Activated naive CD8-positive, alpha-beta T cell treated with anti-CD3 and anti-CD28 coated beads, Interleukin-2, amount 50 U/mL, for 24 hours (primary cell): Measurements from ENCODE around the gene SPRR3.
"Not testable (repeated sequence)": the region's sequence is repeated elsewhere in the genome, so short reads cannot be mapped to it uniquely, and the experiment has no call there.

Experiments used
- ATAC-seq: fragments of 150-1000 bp; cut with Tn5 transposase; one replicate; pipeline ENCODE4 v1.10.0; 2021
- DNase-seq: peaks from one replicate; pipeline ENCODE4 v3.0.0; 2021
- H3K27ac Mint-ChIP-seq: one replicate; pipeline ENCODE4 v1.8.0; 2021; ENCODE audit warnings: mild to moderate bottlenecking, mixed read lengths
- H3K27me3 Mint-ChIP-seq: one replicate; pipeline ENCODE4 v1.8.0; 2021; ENCODE audit warnings: mixed read lengths
- H3K36me3 Mint-ChIP-seq: one replicate; pipeline ENCODE4 v1.8.0; 2021; ENCODE audit warnings: low read depth, mixed read lengths
- H3K4me1 Mint-ChIP-seq: one replicate; pipeline ENCODE4 v1.8.0; 2021; ENCODE audit warnings: mixed read lengths
- H3K4me3 Mint-ChIP-seq: one replicate; pipeline ENCODE4 v1.8.0; 2021; ENCODE audit warnings: mild to moderate bottlenecking, moderate library complexity, mixed read lengths
- H3K9me3 Mint-ChIP-seq: one replicate; pipeline ENCODE4 v1.8.0; 2021; ENCODE audit warnings: mixed read lengths

The SPRR3 gene

GRCh38 chr1:153000294-153000693 lies 1.3 kb upstream of the SPRR3 start:
- DNase-seq = no peak
- Mint-ChIP-seq H3K9me3 (peaks cover 4% of the 10 kb centered on the region), H3K27ac (no peak overlapping the region), H3K36me3 (no peaks in the 10 kb centered on the region), H3K27me3 (peaks cover 16% of the 10 kb centered on the region), H3K4me3 (no peak overlapping the region), H3K4me1 (no peaks in the 10 kb centered on the region)
- no peak for ATAC-seq

- DNase-seq, ATAC-seq, H3K4me3 Mint-ChIP-seq, H3K36me3 Mint-ChIP-seq, H3K9me3 Mint-ChIP-seq, H3K4me1 Mint-ChIP-seq, H3K27ac Mint-ChIP-seq: not testable (repeated sequence)
- peaks cover 14% of the 10 kb centered on the region for H3K27me3 Mint-ChIP-seq
Observed at GRCh38 chr1:153011235-153011758, 9.7 kb downstream of the SPRR3 start.

- not testable (repeated sequence) for H3K9me3 Mint-ChIP-seq, DNase-seq, H3K36me3 Mint-ChIP-seq, H3K27ac Mint-ChIP-seq, H3K4me1 Mint-ChIP-seq, ATAC-seq, H3K4me3 Mint-ChIP-seq
- peaks cover 21% of the 10 kb centered on the region for H3K27me3 Mint-ChIP-seq
Observed at GRCh38 chr1:153021829-153022228, 20.3 kb downstream of the SPRR3 start.

GRCh38 chr1:153022340-153022739 lies 20.8 kb downstream of the SPRR3 start:
- H3K27ac Mint-ChIP-seq, DNase-seq, H3K4me1 Mint-ChIP-seq, H3K9me3 Mint-ChIP-seq, H3K4me3 Mint-ChIP-seq, ATAC-seq, H3K36me3 Mint-ChIP-seq: not testable (repeated sequence)
- H3K27me3 Mint-ChIP-seq = peaks cover 23% of the 10 kb centered on the region

GRCh38 chr1:153023109-153023508 lies 21.6 kb downstream of the SPRR3 start:
- no peak for DNase-seq

GRCh38 chr1:153024413-153024812 lies 22.9 kb downstream of the SPRR3 start:
- H3K4me1 Mint-ChIP-seq = no peaks in the 10 kb centered on the region
- DNase-seq (no peak), ATAC-seq (no peak)
- peaks cover 19% of the 10 kb centered on the region for H3K27me3 Mint-ChIP-seq
- H3K27ac Mint-ChIP-seq = no peak overlapping the region
- no peak overlapping the region for H3K4me3 Mint-ChIP-seq
- H3K9me3 Mint-ChIP-seq = peaks cover 3% of the 10 kb centered on the region
- no peaks in the 10 kb centered on the region for H3K36me3 Mint-ChIP-seq

More at GRCh38 chr1:153023109-153023508, 21.6 kb downstream of the SPRR3 start:
- H3K27me3 Mint-ChIP-seq = peaks cover 25% of the 10 kb centered on the region
- no peaks in the 10 kb centered on the region for H3K36me3 Mint-ChIP-seq
- peaks cover 2% of the 10 kb centered on the region for H3K9me3 Mint-ChIP-seq
- ATAC-seq = no peak
- H3K4me3 Mint-ChIP-seq = no peak overlapping the region
- no peak overlapping the region for H3K27ac Mint-ChIP-seq
- no peaks in the 10 kb centered on the region for H3K4me1 Mint-ChIP-seq

- Mint-ChIP-seq H3K27me3 (peaks cover 16% of the 10 kb centered on the region), H3K27ac (no peak overlapping the region)
- no peak for ATAC-seq
Observed at GRCh38 chr1:153025797-153026196, 24.2 kb downstream of the SPRR3 start.

GRCh38 chr1:153028766-153029165 lies 27.2 kb downstream of the SPRR3 start:
- Mint-ChIP-seq H3K27me3 (peaks cover 16% of the 10 kb centered on the region), H3K27ac (no peak overlapping the region), H3K4me1 (no peaks in the 10 kb centered on the region), H3K9me3 (peaks cover 3% of the 10 kb centered on the region), H3K36me3 (no peaks in the 10 kb centered on the region), H3K4me3 (no peak overlapping the region)
- DNase-seq (no peak), ATAC-seq (no peak)

More at GRCh38 chr1:153025797-153026196, 24.2 kb downstream of the SPRR3 start:
- DNase-seq = no peak
- Mint-ChIP-seq H3K4me3 (no peak overlapping the region), H3K4me1 (no peaks in the 10 kb centered on the region), H3K9me3 (peaks cover 3% of the 10 kb centered on the region), H3K36me3 (no peaks in the 10 kb centered on the region)

GRCh38 chr1:153030895-153031294 lies 29.3 kb downstream of the SPRR3 start, which contains the start of gene SPRR1B:
Gene SPRR1B (plus strand): TSS chr1:153031203. CDS start chr1:153032346, 1,143 bp downstream.
- DNase-seq (no peak), ATAC-seq (no peak)
- peaks cover 3% of the 10 kb centered on the region for H3K9me3 Mint-ChIP-seq
- H3K27ac Mint-ChIP-seq = no peak within 1 kb of the TSS
- H3K4me1 Mint-ChIP-seq = no peaks in the 10 kb centered on the region
- H3K4me3 Mint-ChIP-seq = no peak within 1 kb of the TSS
- peaks cover 14% of the 10 kb centered on the region for H3K27me3 Mint-ChIP-seq
- H3K36me3 Mint-ChIP-seq = no peaks in the 10 kb centered on the region

- H3K4me3 Mint-ChIP-seq = no peak overlapping the region
- no peak overlapping the region for H3K27ac Mint-ChIP-seq
- H3K9me3 Mint-ChIP-seq = peaks cover 3% of the 10 kb centered on the region
- peaks cover 17% of the 10 kb centered on the region for H3K27me3 Mint-ChIP-seq
- DNase-seq (no peak), ATAC-seq (no peak)
- H3K36me3 Mint-ChIP-seq = no peaks in the 10 kb centered on the region
- H3K4me1 Mint-ChIP-seq = no peaks in the 10 kb centered on the region
Observed at GRCh38 chr1:153032073-153032472, 30.5 kb downstream of the SPRR3 start.

GRCh38 chr1:153032677-153033308 lies 31.2 kb downstream of the SPRR3 start:
- DNase-seq (no peak), ATAC-seq (peak; percentile 68)
- Mint-ChIP-seq H3K36me3 (no peaks in the 10 kb centered on the region), H3K27me3 (peaks cover 23% of the 10 kb centered on the region), H3K9me3 (peaks cover 3% of the 10 kb centered on the region), H3K27ac (no peak overlapping the region), H3K4me1 (no peaks in the 10 kb centered on the region), H3K4me3 (no peak overlapping the region)

GRCh38 chr1:153035211-153035610 lies 33.7 kb downstream of the SPRR3 start:
- DNase-seq = no peak
- Mint-ChIP-seq H3K9me3 (no peaks in the 10 kb centered on the region), H3K4me3 (no peak overlapping the region), H3K4me1 (no peaks in the 10 kb centered on the region), H3K36me3 (no peaks in the 10 kb centered on the region), H3K27me3 (peaks cover 28% of the 10 kb centered on the region), H3K27ac (no peak overlapping the region)
- no peak for ATAC-seq

GRCh38 chr1:153040950-153041631 lies 39.5 kb downstream of the SPRR3 start, which contains the start of gene SPRR2D:
Gene SPRR2D (minus strand): TSS chr1:153041120. CDS start chr1:153040346, 774 bp downstream.
- no peaks in the 10 kb centered on the region for H3K4me1 Mint-ChIP-seq
- peaks cover 54% of the 10 kb centered on the region for H3K27me3 Mint-ChIP-seq
- ATAC-seq (no peak), DNase-seq (no peak)
- H3K9me3 Mint-ChIP-seq = no peaks in the 10 kb centered on the region
- H3K36me3 Mint-ChIP-seq = no peaks in the 10 kb centered on the region
- H3K27ac Mint-ChIP-seq = no peak within 1 kb of the TSS
- no peak within 1 kb of the TSS for H3K4me3 Mint-ChIP-seq

GRCh38 chr1:153049211-153049610 lies 47.7 kb downstream of the SPRR3 start:
- peaks cover 38% of the 10 kb centered on the region for H3K27me3 Mint-ChIP-seq
- DNase-seq (no peak), ATAC-seq (no peak)
- H3K4me3 Mint-ChIP-seq = no peak overlapping the region
- H3K27ac Mint-ChIP-seq = no peak overlapping the region
- H3K9me3 Mint-ChIP-seq = no peaks in the 10 kb centered on the region
- H3K4me1 Mint-ChIP-seq = no peaks in the 10 kb centered on the region
- no peaks in the 10 kb centered on the region for H3K36me3 Mint-ChIP-seq
